Heart right ventricle (tissue), 16 donors: Measurements from ENCODE around the gene ADH6. TPM values are rescaled to one million over a fixed set of nuclear protein-coding genes. Genes with fewer than 3 reads are reported as not detected.

Experiments
- ATAC-seq, 8 donors: fragments of 200-7000 bp; cut with Tn5 transposase; one replicate each; pipeline ENCODE4 v1.9.1; 2020; ENCODE audit warnings: mild to moderate bottlenecking in 8 of 8, moderate library complexity in 8 of 8, moderate number of reproducible peaks in 1 of 8
- DNase-seq, 2 donors: peaks; one replicate each; pipeline ENCODE4 v3.0.0-alpha.2; 2020
- H3K27ac ChIP-seq, 10 donors: fragments of 200-600 bp; sonication (generic) in 2 of 10; one replicate each; pipeline versions ENCODE4 v1.5.0 to v1.8.0; 2020 to 2022; ENCODE audit warnings: mild to moderate bottlenecking in 3 of 10
- H3K27me3 ChIP-seq, 7 donors: fragments of 200-600 bp; one replicate each; pipeline ENCODE4 v1.8.0; 2021 to 2022; ENCODE audit warnings: mild to moderate bottlenecking in 2 of 7
- H3K36me3 ChIP-seq, 9 donors: fragments of 200-600 bp; sonication (generic) in 1 of 9; one replicate each; pipeline versions ENCODE4 v1.5.0 to v1.8.0; 2020 to 2022; ENCODE audit warnings: mild to moderate bottlenecking in 2 of 9
- H3K4me1 ChIP-seq, 9 donors: fragments of 200-600 bp; sonication (generic) in 1 of 9; one replicate each; pipeline versions ENCODE4 v1.5.0 to v1.8.0; 2020 to 2022; ENCODE audit warnings: mild to moderate bottlenecking in 4 of 9
- H3K4me3 ChIP-seq, 10 donors: fragments of 200-600 bp; sonication (generic) in 2 of 10; one replicate each; pipeline versions ENCODE4 v1.5.0 to v1.8.0; 2020 to 2022; ENCODE audit warnings: mild to moderate bottlenecking in 7 of 10, moderate library complexity in 2 of 10
- H3K9me3 ChIP-seq, 11 donors: fragments of 200-600 bp in 10 of 11; sonication (generic) in 2 of 11; one replicate each; pipeline versions ENCODE4 v1.5.0 to v1.8.0; 2013 to 2022; ENCODE audit warnings: mild to moderate bottlenecking in 2 of 11, control low read depth in 1 of 11, moderate library complexity in 1 of 11
- WGBS, 2 donors: extraction: QIAGEN DNeasy Blood & Tissue Kit; methylation state at CpG; one replicate each; pipeline ENCODE4 v1.1.7; 2013; ENCODE audit warnings: inconsistent platforms in 1 of 2; 5-methylcytosine and 5-hydroxymethylcytosine counted together
- intact Hi-C, 10 donors: fragments of 100-400 bp; cut with DNase I; formaldehyde crosslinking; loops; one replicate each; pipeline versions ENCODE4 v1.11.1 to v1.14.2; 2022
- polyA plus RNA-seq, 2 donors: library from polyadenylated mRNA; stranded (reverse); fragments of 200-250 nt; gene quantifications; one replicate each; pipeline ENCODE4 v1.2.3, GENCODE V29; 2013
- total RNA-seq, 10 donors: library from RNA; stranded (reverse); fragmentation: NEBNext Ultra II Directional in 3 of 10; extraction: Animal tissue kit (Norgen Biotek cat#: 25700) in 3 of 10; gene quantifications; one replicate each; pipeline versions ENCODE4 v1.2.1 to v1.2.4, GENCODE V29; 2021 to 2023
- TF ChIP-seq, protein P1 (sequence below), 9 donors: fragments of 200-600 bp; sonication (generic) in 2 of 9; IDR thresholded peaks; one replicate each; pipeline versions ENCODE4 v1.5.0 to v1.8.0; 2021 to 2022; ENCODE audit warnings: antibody characterized with exemption in 9 of 9, mild to moderate bottlenecking in 5 of 9, moderate library complexity in 1 of 9
- donor health status: Arrhythmogenic right ventricular cardiomyopathy.
- donor health status: ischemic (EF 13 %, LVEDD 7.1; RV severe dilation, severe dysfunction).
- donor health status: healthy with polysubstance abuse.
- donor health status: DM: no; HTN: yes; CAD: no.
- donor health status: DM: no; HTN: no; CAD: no.
- donor health status: ischemic (EF 25% LVEDD 6.9; RV normal size, moderate dysfunction).
- donor health status: ischemic (EF 25% LVEDD 5.7; RV mildly dilated, moderate dysfunction).
- donor health status: healthy.
- donor health status: DM: yes; HTN: yes; CAD: no.
- donor health status: Ischemic cardiomyopathy.
- donor health status: ischemic (EF 35%, LVEDD 5.7; RV mildly dilated, moderate dysfunction).
- donor health status: nonischemic (EF 11% LVEDD 7.7; RV severe dilation, severe dysfunction).
- donor health status: DM: yes; HTN: yes; CAD: no.
- donor health status: PGD.
- donor health status: ischemic (EF 29% LVEDD 5.4; RV normal size, mild dysfunction).
- donor health status: nonischemic (EF 23%, LVEDD 6.1; RV moderate dilation, normal function).

Gene ADH6
- total and polyA plus RNA-seq, 12 donors, result 0.08 TPM; not detected in 11

DNA sequence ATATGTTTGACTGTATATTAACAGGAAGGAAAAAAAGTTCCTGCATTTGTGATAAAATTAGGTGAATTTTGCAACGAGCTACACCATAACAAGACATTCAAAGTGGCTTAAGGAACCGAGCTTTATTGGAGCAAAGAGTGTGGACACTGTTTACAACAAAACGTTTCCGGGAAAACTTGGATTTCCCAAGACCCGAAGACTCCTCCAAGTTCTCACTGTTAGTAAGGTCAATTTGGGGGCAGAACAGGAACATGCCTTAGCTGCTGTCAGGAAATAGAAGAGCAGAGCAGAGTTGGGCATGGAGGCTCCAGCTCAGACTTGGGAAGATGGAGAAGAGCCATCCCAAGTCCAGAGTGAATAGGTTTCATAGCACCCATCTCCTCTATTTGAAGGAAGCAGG, 16.5 kb downstream of the ADH6 start:
- intact Hi-C loops, result loop anchor here in 8 of 10 donors (2.0 to 10.0 kb wide), 5 partner anchors 102 to 205 kb away; partner anchors contain the start of gene ADH1B (in 1 of the 8)
- DNase-seq (no peak), ATAC-seq (peak; percentile 53 to 85 (median 74))
- peak overlapping the region in 9 of 10 donors; percentile 48 to 65 (median 54) for H3K27ac ChIP-seq
- H3K4me3 ChIP-seq, result no peak overlapping the region
- H3K4me1 ChIP-seq, result peaks cover 0 to 19% (median 0%) of the 10 kb centered on the region in 9 donors
- H3K9me3 ChIP-seq, result no peaks in the 10 kb centered on the region
- 55 to 59% methylated on average over 5 of the region's 5 CpGs for WGBS, 2 donors
- no peaks in the 10 kb centered on the region for H3K36me3 ChIP-seq
- no peaks in the 10 kb centered on the region for H3K27me3 ChIP-seq
- TF ChIP-seq, protein P1, sequence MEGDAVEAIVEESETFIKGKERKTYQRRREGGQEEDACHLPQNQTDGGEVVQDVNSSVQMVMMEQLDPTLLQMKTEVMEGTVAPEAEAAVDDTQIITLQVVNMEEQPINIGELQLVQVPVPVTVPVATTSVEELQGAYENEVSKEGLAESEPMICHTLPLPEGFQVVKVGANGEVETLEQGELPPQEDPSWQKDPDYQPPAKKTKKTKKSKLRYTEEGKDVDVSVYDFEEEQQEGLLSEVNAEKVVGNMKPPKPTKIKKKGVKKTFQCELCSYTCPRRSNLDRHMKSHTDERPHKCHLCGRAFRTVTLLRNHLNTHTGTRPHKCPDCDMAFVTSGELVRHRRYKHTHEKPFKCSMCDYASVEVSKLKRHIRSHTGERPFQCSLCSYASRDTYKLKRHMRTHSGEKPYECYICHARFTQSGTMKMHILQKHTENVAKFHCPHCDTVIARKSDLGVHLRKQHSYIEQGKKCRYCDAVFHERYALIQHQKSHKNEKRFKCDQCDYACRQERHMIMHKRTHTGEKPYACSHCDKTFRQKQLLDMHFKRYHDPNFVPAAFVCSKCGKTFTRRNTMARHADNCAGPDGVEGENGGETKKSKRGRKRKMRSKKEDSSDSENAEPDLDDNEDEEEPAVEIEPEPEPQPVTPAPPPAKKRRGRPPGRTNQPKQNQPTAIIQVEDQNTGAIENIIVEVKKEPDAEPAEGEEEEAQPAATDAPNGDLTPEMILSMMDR (IDR thresholded peaks at IDR 0.05), result no peak

- intact Hi-C loops, result loop anchor here in 8 of 10 donors (2.0 to 10.0 kb wide), 5 partner anchors 103 to 205 kb away; partner anchors contain the start of gene ADH1B (in 1 of the 8)
- Histone ChIP-seq H3K4me1 (peaks cover 0 to 19% (median 0%) of the 10 kb centered on the region in 9 donors), H3K27ac (peak overlapping the region in 9 of 10 donors; percentile 34 to 65 (median 53)), H3K9me3 (no peaks in the 10 kb centered on the region), H3K4me3 (no peak overlapping the region), H3K27me3 (no peaks in the 10 kb centered on the region), H3K36me3 (no peaks in the 10 kb centered on the region)
- TF ChIP-seq, protein P1 (IDR thresholded peaks at IDR 0.05), result no peak
- ATAC-seq (peak in 5 of 8 donors; percentile 18 to 38 (median 24)), DNase-seq (no peak)
Measured at GRCh38 chr4:99202094-99202493, 17.0 kb downstream of the ADH6 start.

DNA sequence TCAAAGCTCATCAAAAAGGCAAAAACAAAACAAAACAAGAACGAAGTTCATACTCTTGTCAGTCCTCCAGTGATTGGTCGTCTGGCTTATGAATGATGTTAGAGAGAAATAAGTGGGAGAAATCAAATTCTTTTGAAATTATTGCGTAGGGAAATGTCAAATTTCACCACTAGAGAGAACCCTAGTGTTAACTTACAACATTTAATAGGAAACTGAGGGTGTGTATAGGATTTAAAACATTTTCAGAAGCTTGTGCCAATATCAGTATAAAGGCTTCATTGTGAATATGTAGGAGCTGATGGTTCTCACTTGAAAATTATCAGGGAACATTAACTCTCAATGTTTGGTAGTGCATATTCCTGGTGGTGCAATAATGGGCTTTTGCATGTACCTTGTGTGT, 17.4 kb downstream of the ADH6 start:
- DNase-seq (no peak), ATAC-seq (peak in 6 of 8 donors; percentile 32 to 73 (median 67))
- Histone ChIP-seq H3K9me3 (no peaks in the 10 kb centered on the region), H3K4me1 (peaks cover 0 to 19% (median 0%) of the 10 kb centered on the region in 9 donors), H3K27ac (peak overlapping the region in 6 of 10 donors; percentile 43 to 65 (median 55)), H3K4me3 (no peak overlapping the region), H3K36me3 (no peaks in the 10 kb centered on the region), H3K27me3 (no peaks in the 10 kb centered on the region)
- TF ChIP-seq, protein P1 (IDR thresholded peaks at IDR 0.05), result peak in 7 of 9 donors; percentile 8 to 45 (median 40)
- intact Hi-C loops, result loop anchor here in 8 of 10 donors (2.0 to 10.0 kb wide), 5 partner anchors 103 to 206 kb away; partner anchors contain the start of gene ADH1B (in 1 of the 8)
- WGBS, 2 donors, result 43 to 57% methylated on average over 3 of the region's 3 CpGs

DNA sequence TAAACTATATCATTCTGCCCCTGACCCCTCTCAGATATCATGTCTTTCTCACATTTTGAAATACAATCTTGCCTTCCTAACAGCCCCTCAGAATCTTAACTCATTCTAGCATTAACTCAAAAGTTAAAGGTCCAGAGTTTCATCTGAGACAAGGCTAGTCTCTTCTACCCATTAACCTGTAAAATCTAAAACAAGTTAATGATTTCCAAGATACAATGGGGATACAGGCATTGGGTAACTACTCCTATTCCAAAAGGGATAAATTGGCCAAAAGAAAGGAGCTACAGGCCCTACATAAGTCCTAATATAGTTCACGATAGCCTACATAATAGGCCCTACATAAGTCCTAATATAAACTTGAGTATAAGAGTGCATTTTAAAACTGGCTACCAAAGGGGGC, 18.9 kb downstream of the ADH6 start:
- TF ChIP-seq, protein P1 (IDR thresholded peaks at IDR 0.05), result no peak
- WGBS, 2 donors, result 95 to 100% methylated on average over 1 of the region's 1 CpG
- ATAC-seq (no peak), DNase-seq (no peak)
- no peak overlapping the region for H3K4me3 ChIP-seq
- peaks cover 0 to 19% (median 0%) of the 10 kb centered on the region in 9 donors for H3K4me1 ChIP-seq
- H3K27ac ChIP-seq, result no peak overlapping the region
- H3K27me3 ChIP-seq, result no peaks in the 10 kb centered on the region
- no peaks in the 10 kb centered on the region for H3K9me3 ChIP-seq
- H3K36me3 ChIP-seq, result no peaks in the 10 kb centered on the region
- intact Hi-C loops, result loop anchor here in 8 of 10 donors (5.0 to 10.0 kb wide), 4 partner anchors 105 to 207 kb away; partner anchors contain the start of gene ADH1B (in 1 of the 8)
